ENCODE results near the gene GMDS. TPM values are rescaled to one million over a fixed set of nuclear protein-coding genes. Genes with fewer than 3 reads are reported as not detected.

The GMDS gene
- polyA plus RNA-seq, 1 of the 3 experiments (the other 2 are of a cell fraction) = 12.3 TPM

- ChIA-PET POLR2A (no interaction called here), CTCF (interaction anchor here (1.3 kb wide), 1 partner anchor 22 kb away, joined by 3 read pairs; no protein-coding TSS in a partner anchor)
- Histone ChIP-seq H3K27ac (ENCODE audit: low read depth in 2 of 2, low read length in 1 of 2) (no peak overlapping the region), H3K27me3 (ENCODE audit: insufficient read depth) (no peaks in the 10 kb centered on the region), H3K4me3 (ENCODE audit: low read depth in 2 of 2, low read length in 1 of 2) (no peak overlapping the region), H4K20me1 (ENCODE audit: insufficient read depth) (no peaks in the 10 kb centered on the region), H3K36me3 (replicated peaks in 1 of 2; ENCODE audit: control insufficient read depth in 1 of 2, insufficient read depth in 2 of 2, low read length in 1 of 2) (no peaks in the 10 kb centered on the region), H3K4me2 (no peak overlapping the region), H3K79me2 (ENCODE audit: insufficient read depth) (no peaks in the 10 kb centered on the region), H3K4me1 (ENCODE audit: control insufficient read depth in 1 of 2, insufficient read depth in 2 of 2, low read depth in 1 of 2, low read length in 1 of 2) (peaks cover 4 to 8% of the 10 kb centered on the region in 2 experiments; a peak in 2 of 4 replicates), H3F3A (replicated peaks; ENCODE audit: insufficient read depth) (no peaks in the 10 kb centered on the region), H3K9me2 (no peaks in the 10 kb centered on the region), H3K9me3 (no peaks in the 10 kb centered on the region), H2AFZ (ENCODE audit: low read depth) (no peak overlapping the region), H3K9ac (no peak overlapping the region)
- no peak for TF ChIP-seq ELF1 (IDR thresholded peaks at IDR 0.05)
- no peak for TF ChIP-seq TAF1 (IDR thresholded peaks at IDR 0.05; ENCODE audit: borderline replicate concordance, low read depth, low read length)
- TF ChIP-seq, protein P1, sequence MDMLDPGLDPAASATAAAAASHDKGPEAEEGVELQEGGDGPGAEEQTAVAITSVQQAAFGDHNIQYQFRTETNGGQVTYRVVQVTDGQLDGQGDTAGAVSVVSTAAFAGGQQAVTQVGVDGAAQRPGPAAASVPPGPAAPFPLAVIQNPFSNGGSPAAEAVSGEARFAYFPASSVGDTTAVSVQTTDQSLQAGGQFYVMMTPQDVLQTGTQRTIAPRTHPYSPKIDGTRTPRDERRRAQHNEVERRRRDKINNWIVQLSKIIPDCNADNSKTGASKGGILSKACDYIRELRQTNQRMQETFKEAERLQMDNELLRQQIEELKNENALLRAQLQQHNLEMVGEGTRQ (IDR thresholded peaks at IDR 0.05; ENCODE audit: borderline replicate concordance, low read depth, low read length) = no peak
- no peak for TF ChIP-seq RAD21 (IDR thresholded peaks at IDR 0.05; ENCODE audit: low read length)
- TF ChIP-seq YY1 (IDR thresholded peaks at IDR 0.05; ENCODE audit: low read depth) = no peak
- no peak for TF ChIP-seq GATA2 (CRISPR knock-in tag; IDR thresholded peaks at IDR 0.05)
- 80% methylated on average over 6 of the region's 6 CpGs for WGBS (ENCODE audit: low lambda C conversion rate)
- no peak for DNase-seq
Observed at GRCh38 chr6:1965596-1966224, 279.7 kb downstream of the GMDS start.

DNA sequence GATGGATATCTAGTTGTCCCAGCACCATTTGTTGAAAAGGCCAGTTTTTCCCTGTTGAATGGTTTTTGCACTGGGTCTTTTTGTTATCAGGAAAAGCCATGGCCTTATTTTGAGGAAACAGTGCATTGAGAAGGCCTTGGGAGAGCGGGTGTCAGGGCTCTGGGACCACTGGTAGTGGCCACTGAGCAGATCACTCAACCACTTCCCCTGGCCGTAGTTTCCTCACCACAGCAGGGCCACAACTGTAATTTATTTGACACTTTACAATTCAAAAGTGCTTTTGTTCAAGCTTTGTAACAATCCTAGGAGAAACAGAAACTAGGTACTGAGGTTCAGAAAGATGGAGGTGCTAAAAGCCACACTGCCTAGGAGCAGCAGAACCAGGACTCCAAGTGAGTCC is 281.8 kb downstream of the GMDS start:
- 92% methylated on average over 2 of the region's 2 CpGs for WGBS (ENCODE audit: low lambda C conversion rate)
- POLR2A ChIA-PET = no interaction called here

More for the DNA sequence above, 281.8 kb downstream of the GMDS start:
- Histone ChIP-seq H3K9me2 (no peaks in the 10 kb centered on the region), H3F3A (replicated peaks; ENCODE audit: insufficient read depth) (no peaks in the 10 kb centered on the region), H3K79me2 (ENCODE audit: insufficient read depth) (no peaks in the 10 kb centered on the region), H3K9me3 (no peaks in the 10 kb centered on the region), H4K20me1 (ENCODE audit: insufficient read depth) (no peaks in the 10 kb centered on the region), H3K9ac (no peak overlapping the region), H3K4me2 (no peak overlapping the region), H3K27ac (ENCODE audit: low read depth in 2 of 2, low read length in 1 of 2) (no peak overlapping the region), H2AFZ (ENCODE audit: low read depth) (no peak overlapping the region), H3K27me3 (ENCODE audit: insufficient read depth) (no peaks in the 10 kb centered on the region), H3K4me1 (ENCODE audit: control insufficient read depth in 1 of 2, insufficient read depth in 2 of 2, low read depth in 1 of 2, low read length in 1 of 2) (peaks cover 3 to 4% of the 10 kb centered on the region in 2 experiments; a peak in 2 of 4 replicates), H3K4me3 (ENCODE audit: low read depth in 2 of 2, low read length in 1 of 2) (no peak overlapping the region), H3K36me3 (replicated peaks in 1 of 2; ENCODE audit: control insufficient read depth in 1 of 2, insufficient read depth in 2 of 2, low read length in 1 of 2) (no peaks in the 10 kb centered on the region)
- no peak for DNase-seq
- CTCF ChIA-PET = no interaction called here
- TF ChIP-seq YY1 (IDR thresholded peaks at IDR 0.05; ENCODE audit: low read depth) = no peak
- TF ChIP-seq IRF3 (IDR thresholded peaks at IDR 0.05; ENCODE audit: low read depth, low read length) = no peak
- TF ChIP-seq POLR2AphosphoS5 (IDR thresholded peaks at IDR 0.05; ENCODE audit: low read depth, low read length) = no peak
- no peak for TF ChIP-seq RFX5 (IDR thresholded peaks at IDR 0.05; ENCODE audit: low read length)
- no peak for TF ChIP-seq CHD2 (IDR thresholded peaks at IDR 0.05; ENCODE audit: low read length, partially characterized antibody)
- no peak for TF ChIP-seq PBX3 (IDR thresholded peaks at IDR 0.05)
- no peak for TF ChIP-seq GATA2 (CRISPR knock-in tag; IDR thresholded peaks at IDR 0.05)
- no peak for TF ChIP-seq TCF12 (IDR thresholded peaks at IDR 0.05)
- no peak for TF ChIP-seq FOXM1 (IDR thresholded peaks at IDR 0.05; ENCODE audit: low read depth)
- no peak for TF ChIP-seq FOSL2 (IDR thresholded peaks at IDR 0.05; ENCODE audit: borderline replicate concordance, low read depth)

Data from SK-N-SH (cell line).